IMR-90 (cell line): Measurements from ENCODE around the gene MEGF11.
A peak's percentile ranks its signal among the peaks of the same experiment; 100 is the strongest.

Experiments
- CEBPB ChIP-seq: IDR thresholded peaks from 2 replicates; pipeline ENCODE4 v1.6.1; 2012; ENCODE audit warnings: low read depth, low read length, improper control_type of control experiment
- NFE2L2 ChIP-seq: fragments of 150-350 bp; IDR thresholded peaks from 2 replicates; pipeline ENCODE4 v1.6.1; 2016; ENCODE audit warnings: low read depth, mild to moderate bottlenecking, low read length
- POLR2A ChIP-seq: IDR thresholded peaks from 2 replicates; pipeline ENCODE4 v1.6.1; 2012; ENCODE audit warnings: mild to moderate bottlenecking, low read depth, low read length
- TF ChIP-seq, protein P1 (sequence below): conservative IDR thresholded peaks from 2 replicates; pipeline ENCODE4 v1.5.1; 2012; ENCODE audit warnings: mild to moderate bottlenecking, low read depth, low read length, improper control_type of control experiment
- TF ChIP-seq, protein P2 (sequence below): fragments of 150-350 bp; IDR thresholded peaks from 2 replicates; pipeline ENCODE4 v1.6.1; 2017; ENCODE audit warnings: mild to moderate bottlenecking, antibody characterized with exemption, low read length, low read depth

DNA sequence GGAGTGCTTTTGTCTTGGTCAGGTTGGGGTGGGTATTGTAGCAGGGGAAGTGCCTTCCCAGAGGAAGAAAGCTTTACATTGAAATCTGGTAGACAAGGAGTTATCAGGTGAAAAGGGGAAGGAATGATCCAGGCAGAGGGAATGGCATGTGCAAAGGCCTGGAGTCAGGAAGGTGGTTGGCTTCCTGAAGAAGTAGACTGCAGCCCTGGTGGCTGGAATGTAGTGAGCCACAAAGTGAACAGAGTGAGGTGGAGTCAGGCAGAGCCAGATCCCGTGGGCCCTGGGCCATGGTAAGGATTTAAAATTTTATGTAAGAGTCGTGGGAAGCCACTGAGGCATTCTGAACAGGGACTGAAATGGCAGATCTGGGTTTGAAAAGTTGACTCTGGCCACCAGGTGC, 326.0 kb downstream of the MEGF11 start:
- TF ChIP-seq CEBPB (no peak), NFE2L2 (no peak), POLR2A (no peak)
- TF ChIP-seq, protein P1, sequence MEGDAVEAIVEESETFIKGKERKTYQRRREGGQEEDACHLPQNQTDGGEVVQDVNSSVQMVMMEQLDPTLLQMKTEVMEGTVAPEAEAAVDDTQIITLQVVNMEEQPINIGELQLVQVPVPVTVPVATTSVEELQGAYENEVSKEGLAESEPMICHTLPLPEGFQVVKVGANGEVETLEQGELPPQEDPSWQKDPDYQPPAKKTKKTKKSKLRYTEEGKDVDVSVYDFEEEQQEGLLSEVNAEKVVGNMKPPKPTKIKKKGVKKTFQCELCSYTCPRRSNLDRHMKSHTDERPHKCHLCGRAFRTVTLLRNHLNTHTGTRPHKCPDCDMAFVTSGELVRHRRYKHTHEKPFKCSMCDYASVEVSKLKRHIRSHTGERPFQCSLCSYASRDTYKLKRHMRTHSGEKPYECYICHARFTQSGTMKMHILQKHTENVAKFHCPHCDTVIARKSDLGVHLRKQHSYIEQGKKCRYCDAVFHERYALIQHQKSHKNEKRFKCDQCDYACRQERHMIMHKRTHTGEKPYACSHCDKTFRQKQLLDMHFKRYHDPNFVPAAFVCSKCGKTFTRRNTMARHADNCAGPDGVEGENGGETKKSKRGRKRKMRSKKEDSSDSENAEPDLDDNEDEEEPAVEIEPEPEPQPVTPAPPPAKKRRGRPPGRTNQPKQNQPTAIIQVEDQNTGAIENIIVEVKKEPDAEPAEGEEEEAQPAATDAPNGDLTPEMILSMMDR: peak; percentile 19; the same call in 1 of the 2 replicates
- TF ChIP-seq, protein P2, sequence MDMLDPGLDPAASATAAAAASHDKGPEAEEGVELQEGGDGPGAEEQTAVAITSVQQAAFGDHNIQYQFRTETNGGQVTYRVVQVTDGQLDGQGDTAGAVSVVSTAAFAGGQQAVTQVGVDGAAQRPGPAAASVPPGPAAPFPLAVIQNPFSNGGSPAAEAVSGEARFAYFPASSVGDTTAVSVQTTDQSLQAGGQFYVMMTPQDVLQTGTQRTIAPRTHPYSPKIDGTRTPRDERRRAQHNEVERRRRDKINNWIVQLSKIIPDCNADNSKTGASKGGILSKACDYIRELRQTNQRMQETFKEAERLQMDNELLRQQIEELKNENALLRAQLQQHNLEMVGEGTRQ: no peak
